HG03196 (cell line): Measurements from ENCODE around the gene BLZF1.
"Not testable (repeated sequence)": the region's sequence is repeated elsewhere in the genome, so short reads cannot be mapped to it uniquely, and the experiment has no call there.

Source experiments
- ATAC-seq: cut with Tn5 transposase; IDR thresholded peaks from one replicate; pipeline ENCODE4 v1.9.1; 2021; ENCODE audit not compliant: unreplicated experiment

The BLZF1 gene, protein sequence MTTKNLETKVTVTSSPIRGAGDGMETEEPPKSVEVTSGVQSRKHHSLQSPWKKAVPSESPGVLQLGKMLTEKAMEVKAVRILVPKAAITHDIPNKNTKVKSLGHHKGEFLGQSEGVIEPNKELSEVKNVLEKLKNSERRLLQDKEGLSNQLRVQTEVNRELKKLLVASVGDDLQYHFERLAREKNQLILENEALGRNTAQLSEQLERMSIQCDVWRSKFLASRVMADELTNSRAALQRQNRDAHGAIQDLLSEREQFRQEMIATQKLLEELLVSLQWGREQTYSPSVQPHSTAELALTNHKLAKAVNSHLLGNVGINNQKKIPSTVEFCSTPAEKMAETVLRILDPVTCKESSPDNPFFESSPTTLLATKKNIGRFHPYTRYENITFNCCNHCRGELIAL

DNA sequence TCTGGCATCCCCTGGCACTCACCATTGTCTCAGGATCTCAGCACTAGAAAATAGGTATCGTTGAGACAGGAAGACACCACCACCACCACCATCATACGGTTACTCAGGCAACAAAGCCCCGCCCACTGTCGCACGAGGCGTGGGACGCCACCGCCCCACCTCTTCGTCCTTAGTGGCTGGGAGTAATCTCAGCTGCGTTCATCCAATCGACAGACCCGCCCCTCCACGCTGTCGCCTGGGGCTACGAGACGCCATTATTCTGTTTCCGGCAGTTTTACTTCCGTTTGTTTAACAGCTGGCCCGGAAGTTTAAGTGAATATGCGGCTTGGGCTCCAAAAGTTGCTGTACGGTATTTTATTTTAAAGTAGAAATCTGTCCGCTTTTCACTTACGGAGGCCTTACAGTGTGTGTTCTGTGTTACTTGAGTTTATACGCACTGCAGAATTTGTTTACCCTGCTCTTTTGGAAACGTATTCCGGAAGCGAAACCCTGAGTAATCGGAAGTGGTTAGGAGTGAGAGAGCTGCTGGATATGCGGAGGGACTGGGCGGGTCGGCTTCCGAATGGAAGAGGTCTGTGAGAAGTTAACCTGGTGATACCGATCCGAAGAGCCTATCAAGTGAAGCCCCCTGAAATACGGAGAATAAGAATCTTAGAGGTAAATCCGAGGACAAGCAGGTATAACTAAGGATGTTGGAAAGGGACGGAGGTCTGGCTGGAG, at the start of gene BLZF1, which contains the start of gene NME7:
TSS of gene BLZF1 (plus strand) at position 510 of the 720 bp plus-strand sequence. CDS start 1,328 bp downstream, outside the sequence.
TSS of gene NME7 (minus strand) at position 112 of the 720 bp plus-strand sequence. CDS start at position 25, 87 bp downstream.
- peak; percentile 97 for ATAC-seq

DNA sequence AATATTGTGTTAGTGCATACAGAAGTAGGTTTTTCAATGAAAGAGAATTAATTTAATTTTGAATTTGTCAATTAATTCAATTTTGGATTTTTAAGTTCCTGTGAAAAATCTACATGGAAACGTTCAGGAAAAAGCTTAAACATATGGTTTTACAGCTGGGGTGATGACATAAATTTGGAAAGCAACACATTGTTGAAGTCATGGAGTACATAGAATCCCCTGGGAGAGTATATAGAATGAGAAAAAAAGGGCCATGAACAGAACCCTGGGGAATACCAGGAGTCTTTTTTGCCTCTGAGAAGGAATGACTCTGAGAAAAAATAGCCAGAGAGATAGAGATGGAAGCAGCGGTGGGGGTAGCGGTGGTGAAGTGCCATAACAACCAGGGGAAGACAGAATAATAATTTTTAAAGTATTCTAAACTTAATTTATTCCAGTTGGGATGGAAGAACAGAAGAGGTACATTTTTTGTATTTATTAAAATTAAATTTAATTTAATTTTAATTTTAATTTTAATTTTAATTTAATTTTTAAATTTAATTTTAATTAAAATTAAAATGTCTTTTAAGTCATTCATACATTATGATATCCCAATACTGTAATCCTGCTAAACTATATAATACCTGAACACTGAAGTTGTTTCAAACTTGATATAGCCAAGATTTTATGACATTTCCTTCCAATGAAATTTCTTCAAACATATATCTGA, 49.3 kb upstream of the BLZF1 start:
- no peak for ATAC-seq

GRCh38 chr1:169321539-169321938, 46.5 kb upstream of the BLZF1 start:
- no peak for ATAC-seq

DNA sequence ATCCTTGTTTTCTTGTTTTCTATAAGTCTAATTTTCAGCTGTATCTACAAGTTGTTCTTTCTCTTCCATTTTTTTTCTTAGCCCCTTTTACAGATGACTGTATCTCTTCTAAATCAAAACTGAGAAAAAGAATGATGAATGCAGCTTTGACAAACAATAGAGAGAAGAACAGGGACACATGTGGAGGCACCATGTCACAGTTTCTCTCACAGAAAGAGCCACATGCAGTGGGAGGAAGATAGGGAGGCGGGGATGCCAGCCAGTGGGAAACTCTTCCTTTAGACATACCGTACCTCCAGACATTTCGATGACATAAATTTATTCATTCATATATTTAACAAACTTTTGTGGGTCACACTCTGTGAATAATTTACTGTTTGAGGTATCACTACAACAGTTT, 45.9 kb upstream of the BLZF1 start:
- ATAC-seq, result no peak

- no peak for ATAC-seq
Measured at GRCh38 chr1:169325117-169325516, 42.9 kb upstream of the BLZF1 start.

- ATAC-seq, result peak; percentile 36
Measured at GRCh38 chr1:169326261-169326955, 41.6 kb upstream of the BLZF1 start.

- ATAC-seq, result peak; percentile 97
Measured at GRCh38 chr1:169326956-169327268, 41.1 kb upstream of the BLZF1 start.

- ATAC-seq, result no peak
Measured at GRCh38 chr1:169327875-169328274, 40.1 kb upstream of the BLZF1 start.

DNA sequence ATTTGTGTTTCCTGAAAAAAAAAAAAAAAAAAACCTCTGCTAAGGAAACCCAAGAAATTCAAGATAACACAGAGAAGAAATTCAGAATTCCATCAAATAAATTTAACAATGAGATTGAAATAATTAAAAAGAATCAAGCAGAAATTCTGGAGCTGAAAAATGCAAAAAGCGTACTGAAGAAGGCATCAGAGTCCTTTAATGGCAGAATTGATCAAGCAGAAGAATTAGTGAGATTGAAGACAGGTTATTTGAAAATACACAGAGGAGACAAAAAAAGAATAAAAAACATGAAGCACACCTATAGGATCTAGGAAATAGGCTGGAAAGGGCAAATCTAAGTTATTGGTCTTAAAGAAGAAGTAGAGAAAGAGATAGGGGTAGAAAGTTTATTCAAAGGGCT, 38.6 kb upstream of the BLZF1 start:
- ATAC-seq, result no peak

GRCh38 chr1:169330927-169331326, 37.1 kb upstream of the BLZF1 start:
- no peak for ATAC-seq

GRCh38 chr1:169334727-169335126, 33.3 kb upstream of the BLZF1 start:
- ATAC-seq, result not testable (repeated sequence)

DNA sequence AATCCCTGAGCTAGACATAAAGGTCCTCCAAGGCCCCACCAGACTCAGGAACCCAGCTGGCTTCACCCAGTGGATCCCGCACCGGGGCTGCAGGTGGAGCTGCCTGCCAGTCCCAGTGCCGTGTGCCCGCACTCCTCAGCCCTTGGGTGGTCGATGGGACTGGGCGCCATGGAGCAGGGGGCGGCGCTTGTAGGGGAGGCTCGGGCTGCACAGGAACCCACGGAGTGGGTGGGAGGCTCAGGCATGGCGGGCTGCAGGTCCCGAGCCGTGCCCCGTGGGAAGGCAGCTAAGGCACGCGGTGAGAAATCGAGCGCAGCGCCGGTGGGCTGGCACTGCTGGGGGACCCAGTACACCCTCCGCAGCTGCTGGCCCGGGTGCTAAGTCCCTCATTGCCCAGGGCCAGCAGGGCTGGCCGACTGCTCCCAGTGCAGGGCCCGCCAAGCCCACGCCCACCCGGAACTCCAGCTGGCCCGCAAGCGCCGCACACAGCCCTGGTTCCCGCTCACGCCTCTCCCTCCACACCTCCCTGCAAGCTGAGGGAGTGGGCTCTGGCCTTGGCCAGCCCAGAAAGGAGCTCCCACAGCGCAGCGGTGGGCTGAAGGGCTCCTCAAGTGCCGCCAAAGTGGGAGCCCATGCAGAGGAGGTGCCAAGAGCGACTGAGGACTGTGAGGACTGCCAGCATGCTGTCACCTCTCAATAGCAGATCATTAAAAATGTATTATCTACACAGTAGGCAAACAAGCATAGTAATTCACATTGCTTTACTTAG, 30.9 kb upstream of the BLZF1 start:
- not testable (repeated sequence) for ATAC-seq

- ATAC-seq, result no peak
Measured at GRCh38 chr1:169338617-169339016, 29.4 kb upstream of the BLZF1 start.

DNA sequence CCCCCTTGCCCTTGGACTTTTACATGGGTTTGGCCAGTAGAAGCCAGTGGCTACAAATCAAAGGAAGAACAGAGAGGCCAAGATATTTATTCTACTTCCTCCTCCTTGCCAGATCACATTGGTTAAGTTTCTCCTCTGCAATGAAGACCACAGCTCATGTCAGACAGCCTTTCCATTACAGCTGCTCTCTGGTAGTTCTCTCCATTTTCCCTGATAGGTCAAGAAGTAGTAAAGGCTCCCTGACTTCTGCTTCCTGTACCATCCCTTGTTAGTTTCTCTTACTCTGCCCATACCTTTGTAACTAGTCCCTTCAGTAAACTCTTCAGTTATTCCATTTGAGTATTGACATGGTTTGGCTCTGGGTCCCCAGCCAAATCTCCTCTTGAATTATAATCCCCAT, 28.2 kb upstream of the BLZF1 start:
- no peak for ATAC-seq

DNA sequence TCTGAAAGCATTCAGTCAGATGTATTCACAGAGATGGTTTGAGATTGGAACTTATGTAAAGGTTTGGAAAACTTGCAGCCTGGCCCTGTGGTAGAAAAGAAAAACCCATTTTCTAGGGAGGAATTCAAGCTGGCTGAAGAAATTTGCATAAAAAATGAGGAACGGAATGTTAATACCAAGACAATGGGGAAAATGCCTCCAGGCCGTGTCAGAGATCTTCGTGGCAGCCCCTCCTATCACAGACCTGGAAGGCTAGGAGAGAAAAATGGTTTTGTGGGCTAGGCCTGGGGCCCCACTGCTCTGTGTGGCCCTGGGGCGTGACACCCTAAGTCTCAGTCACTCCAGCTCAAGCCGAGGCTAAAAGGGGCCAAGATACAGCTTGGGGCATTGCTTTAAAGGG, 27.1 kb upstream of the BLZF1 start:
- no peak for ATAC-seq

- ATAC-seq, result not testable (repeated sequence)
Measured at GRCh38 chr1:169342096-169342495, 25.9 kb upstream of the BLZF1 start.

DNA sequence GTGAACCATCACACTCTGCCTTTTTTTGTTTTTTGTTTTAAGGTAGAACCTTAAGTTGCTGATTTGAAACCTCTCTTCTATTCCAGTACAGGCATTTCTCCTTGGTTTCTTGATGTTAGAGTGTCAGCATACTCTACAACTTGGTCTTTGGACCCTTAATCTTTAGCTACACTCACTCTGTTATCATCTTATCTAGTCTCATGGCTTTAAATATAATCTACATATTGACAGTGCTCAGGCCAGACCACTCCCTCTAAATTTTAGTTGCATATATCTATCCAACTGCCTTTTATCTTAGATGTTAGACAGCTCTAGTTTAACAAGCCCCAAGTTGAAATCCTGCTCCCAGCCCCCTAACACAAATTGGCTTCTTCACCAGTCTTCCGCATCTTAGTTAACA, 22.5 kb upstream of the BLZF1 start:
- ATAC-seq, result no peak

GRCh38 chr1:169346036-169346589, 21.9 kb upstream of the BLZF1 start:
- ATAC-seq, result no peak

GRCh38 chr1:169347688-169348382, 20.2 kb upstream of the BLZF1 start:
- ATAC-seq, result no peak
